AML-193 (cell line): ENCODE results near the gene KLHL11.

Experiments
- DNase-seq, 2 experiments: peaks; one replicate each; lab custom pipeline; 2025; lab: John Stamatoyannopoulos, UW

The KLHL11 gene, protein sequence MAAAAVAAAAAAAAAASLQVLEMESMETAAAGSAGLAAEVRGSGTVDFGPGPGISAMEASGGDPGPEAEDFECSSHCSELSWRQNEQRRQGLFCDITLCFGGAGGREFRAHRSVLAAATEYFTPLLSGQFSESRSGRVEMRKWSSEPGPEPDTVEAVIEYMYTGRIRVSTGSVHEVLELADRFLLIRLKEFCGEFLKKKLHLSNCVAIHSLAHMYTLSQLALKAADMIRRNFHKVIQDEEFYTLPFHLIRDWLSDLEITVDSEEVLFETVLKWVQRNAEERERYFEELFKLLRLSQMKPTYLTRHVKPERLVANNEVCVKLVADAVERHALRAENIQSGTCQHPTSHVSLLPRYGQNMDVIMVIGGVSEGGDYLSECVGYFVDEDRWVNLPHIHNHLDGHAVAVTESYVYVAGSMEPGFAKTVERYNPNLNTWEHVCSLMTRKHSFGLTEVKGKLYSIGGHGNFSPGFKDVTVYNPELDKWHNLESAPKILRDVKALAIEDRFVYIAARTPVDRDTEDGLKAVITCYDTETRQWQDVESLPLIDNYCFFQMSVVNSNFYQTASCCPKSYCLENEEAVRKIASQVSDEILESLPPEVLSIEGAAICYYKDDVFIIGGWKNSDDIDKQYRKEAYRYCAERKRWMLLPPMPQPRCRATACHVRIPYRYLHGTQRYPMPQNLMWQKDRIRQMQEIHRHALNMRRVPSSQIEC

DNA sequence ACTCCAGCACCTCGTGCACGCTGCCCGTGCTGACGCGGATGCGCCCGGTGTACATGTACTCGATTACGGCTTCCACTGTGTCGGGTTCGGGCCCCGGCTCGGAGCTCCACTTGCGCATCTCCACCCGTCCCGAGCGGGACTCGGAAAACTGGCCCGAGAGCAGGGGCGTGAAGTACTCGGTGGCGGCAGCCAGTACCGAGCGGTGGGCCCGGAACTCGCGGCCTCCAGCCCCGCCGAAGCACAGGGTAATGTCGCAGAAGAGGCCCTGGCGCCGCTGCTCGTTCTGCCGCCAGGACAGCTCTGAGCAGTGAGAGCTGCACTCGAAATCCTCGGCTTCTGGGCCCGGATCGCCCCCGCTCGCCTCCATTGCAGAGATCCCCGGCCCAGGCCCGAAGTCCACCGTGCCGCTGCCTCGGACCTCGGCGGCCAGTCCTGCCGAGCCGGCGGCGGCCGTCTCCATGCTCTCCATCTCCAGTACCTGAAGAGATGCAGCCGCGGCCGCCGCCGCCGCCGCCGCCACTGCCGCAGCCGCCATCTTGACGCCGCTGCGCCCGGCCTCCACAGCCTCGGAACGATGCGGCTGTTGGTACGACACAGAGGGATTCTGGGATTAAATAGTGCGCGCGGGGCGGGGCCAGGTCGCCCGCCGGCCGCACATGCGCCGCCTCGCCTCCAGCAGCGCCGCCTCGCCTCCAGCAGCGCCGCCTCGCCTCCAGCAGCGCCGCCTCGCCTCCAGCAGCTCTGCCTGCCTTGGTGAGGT is at the start of gene KLHL11:
Gene KLHL11, minus strand, starts transcription at position 588 of the 760 bp plus-strand sequence. Its CDS starts 53 bp downstream, at position 535.
- DNase-seq, result peak; percentile 90 to 96

DNA sequence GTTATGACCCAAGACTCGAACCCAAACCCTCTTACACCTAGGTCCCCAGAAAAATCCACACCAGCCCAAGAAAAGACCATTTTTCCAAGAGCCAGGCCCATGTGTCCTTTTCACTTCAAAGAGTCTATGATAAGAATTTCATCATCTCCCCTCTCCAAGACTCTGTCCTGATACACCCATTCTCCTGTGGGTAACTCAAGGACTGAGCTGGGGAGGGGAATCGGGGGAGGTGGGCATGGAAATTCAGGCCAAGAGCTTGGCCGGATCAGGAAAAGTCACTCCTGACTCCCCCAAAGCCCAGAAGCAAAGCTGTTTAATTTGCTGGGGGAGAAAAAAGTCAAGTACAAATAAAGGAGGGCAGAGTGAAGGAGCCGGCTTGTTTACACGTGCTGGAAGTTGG is 49.8 kb upstream of the KLHL11 start:
- DNase-seq, result no peak

DNA sequence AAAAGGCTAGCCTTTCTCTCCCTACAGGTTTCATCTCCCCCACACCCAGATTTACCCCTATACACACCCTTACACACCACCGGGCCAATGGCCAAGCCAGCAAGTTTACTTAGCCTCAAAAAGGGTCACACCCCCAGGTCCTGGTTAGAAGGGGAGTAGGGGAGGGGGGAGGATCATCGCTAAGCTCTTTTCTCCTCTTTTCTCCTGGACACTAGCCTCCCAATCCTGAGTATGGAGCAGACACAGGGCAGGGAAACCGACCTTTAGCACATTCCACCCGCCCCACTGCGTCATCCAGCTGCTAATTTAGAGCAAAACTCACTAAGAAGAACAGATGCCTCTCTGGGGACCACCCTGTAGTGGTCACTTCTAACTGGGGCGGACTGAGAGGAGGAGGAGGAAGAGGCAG is 49.1 kb upstream of the KLHL11 start:
- no peak for DNase-seq

DNA sequence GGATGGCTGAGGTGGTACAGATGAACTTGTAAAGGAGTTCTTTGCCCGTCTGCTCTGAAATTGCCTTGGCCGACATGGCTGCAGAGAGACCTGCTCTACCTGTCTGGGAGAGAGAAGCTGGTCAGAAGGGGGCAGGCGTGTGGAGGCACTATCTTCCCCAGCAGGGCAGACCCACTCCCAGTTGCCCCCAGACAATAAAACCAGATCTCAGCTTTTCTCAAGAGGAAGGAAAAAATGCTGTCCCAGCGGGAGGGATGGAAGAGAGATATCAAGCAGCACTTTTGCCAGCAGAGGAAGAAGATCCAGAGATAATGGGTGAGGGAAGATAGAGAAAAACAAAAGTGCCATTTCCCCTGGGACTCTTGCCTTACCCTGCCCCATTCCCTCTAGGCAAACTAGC is 48.6 kb upstream of the KLHL11 start:
- no peak for DNase-seq

DNA sequence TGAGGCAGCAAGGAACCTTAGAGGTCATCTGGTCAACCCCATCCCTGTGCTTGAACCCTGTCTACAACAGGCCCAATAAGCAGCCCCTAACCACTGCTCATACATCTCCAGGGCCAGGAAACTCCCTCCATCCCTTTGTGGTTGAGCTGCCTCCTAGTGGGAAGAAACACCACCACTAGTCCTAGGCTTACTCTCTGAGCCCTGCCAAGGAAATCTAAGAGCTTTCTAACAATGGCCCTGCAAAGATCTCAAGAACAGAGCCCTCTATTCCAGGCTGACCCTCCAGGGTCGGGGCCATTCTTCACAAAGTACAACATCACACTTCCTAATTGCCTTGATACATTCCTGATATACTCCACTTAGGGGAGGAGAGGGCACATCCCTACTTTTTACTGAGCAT is 47.7 kb upstream of the KLHL11 start:
- DNase-seq, result no peak

DNA sequence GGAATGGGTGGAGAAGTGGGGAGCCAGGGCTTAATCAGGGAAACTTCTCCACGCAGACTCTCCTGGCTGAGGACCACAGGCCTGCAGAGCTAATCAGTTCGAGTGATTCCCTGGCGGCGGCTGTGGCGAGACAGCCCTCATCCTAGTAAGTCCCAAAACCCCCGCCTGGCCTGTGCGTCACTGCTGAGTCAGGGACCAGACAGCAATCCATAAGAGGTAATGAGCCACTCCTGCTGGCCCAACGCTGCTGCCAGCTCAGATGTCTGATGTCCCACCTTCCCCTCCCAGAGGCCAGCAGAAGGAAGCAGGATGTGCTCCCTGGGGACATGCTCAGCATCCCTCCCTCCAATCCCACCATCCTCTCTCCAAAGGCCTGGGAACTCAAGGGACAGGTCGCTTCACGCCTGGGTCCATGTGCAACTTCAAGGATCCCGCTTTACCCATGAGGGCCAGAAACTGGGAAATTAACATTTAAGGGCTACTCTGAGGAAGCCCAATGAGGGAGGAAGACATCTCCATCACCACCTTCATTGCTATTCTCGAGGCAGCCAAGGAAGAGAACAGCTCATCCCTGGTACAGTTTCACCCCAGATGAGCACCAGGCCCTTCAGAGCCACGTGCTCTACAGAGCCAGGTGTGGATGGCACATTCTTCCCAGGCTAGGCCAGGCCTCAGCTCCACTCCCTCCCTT is 45.6 kb upstream of the KLHL11 start:
- DNase-seq, result no peak

DNA sequence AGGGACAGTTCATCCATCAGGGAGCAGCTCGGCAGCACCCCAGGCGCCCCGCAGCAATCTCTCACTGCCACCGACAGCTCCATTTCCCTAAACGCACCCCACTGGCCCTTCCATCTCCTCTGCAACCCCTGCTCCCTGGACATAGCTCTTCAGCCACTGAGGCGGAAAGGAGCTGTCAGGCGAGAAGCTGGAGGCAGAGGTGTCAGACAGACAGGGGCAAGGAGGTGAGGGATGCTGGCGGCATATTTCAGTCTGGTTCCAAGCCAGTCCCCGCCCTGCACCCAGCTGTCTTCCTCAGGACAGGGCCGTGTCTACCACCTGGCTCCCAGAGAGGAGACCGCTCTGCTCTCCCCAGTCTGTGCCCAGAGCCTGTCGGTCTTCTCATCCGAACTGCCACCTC is 43.9 kb upstream of the KLHL11 start:
- no peak for DNase-seq

DNA sequence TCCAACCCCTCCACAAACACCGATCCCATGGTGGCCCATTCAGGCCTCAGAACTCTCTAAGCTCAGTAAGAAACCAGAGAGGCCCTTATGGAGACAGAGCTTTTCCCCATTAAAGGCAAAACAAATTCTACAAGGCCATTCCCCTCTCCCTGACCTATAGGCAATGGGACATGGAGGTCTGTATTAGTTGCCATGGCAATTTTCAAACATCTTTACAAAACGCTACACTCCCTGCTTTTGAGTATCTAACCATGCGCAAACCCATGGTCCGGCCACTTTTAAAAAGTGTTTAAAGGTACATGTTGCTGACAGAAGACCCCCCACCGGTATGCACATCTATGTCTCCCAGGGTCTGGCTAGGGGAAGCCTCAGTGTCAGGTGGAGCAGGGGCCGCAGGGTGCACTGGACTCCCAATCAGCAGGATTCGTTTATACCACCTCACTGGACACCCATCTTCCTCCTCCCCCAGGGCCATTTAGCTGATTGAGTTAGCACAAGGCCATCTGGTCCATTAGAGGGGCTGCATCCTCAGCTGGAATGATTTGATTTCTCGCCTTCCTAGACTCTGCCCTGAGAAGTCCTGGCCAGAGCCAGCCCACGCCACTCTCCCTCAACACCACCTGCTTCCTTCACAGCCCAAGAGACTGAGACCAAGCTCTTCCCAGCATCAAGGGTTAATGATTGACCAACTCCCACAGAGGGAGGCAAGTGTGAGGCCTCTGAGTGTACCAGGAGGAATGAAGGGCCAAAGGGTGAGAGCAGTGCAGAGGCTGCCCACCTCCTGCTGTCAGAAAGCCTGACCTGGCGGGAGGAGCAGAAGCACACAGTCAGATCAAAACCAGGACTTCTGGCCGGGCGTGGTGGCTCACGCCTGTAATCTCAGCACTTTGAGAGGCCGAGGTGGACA is 42.7 kb upstream of the KLHL11 start:
- DNase-seq, result no peak

DNA sequence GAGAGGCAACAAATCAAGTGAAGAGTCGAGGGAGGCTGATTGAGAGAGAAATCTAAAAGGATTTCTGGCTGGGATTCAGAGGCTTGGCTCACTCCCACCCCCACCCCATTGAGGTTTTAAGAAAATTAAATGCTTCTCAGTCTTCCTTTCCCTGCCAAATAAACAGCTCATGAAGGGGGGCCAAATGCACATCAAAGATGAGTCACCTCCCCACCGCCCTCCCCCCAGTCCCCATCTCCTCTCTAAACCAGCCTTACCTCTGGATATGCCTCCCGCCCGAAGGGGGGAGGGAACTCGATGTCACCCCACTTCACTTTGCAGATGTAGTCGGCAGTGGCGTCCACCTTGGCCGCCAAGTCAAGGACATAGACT is 41.9 kb upstream of the KLHL11 start:
- no peak for DNase-seq

DNA sequence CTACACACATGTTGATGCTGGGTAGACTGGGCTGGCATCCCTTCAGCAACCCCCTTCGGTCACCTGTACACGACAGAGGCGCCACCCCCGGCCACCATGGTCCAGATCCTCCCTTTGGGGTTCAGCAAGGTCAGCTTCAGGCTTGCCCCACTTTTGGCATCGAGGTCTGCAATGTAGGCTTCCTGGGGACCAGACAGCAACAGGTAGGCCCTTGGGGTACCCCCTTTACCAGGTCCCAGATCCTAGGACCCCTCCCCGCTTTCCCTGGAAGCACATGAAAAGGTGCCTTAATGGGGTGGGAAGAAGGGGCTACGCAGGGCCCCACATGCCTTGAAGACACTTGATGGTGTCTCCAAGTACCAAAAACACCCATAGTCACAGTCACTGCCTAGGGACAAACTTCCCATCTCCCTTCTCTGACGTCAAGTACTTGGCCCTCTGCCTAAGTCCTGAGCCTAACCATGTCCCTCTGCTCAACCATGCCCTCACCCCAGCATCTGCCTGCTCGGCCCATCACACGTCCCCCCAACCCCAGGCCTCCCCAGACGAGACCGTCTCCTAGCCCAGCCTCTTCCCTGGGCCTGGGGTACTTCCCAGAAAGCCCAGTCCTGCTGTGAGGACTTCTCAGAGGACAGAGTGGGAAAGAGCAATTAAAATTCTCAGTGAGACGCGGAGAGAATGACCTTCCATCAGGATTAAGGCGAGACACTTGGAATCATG is 41.4 kb upstream of the KLHL11 start:
- no peak for DNase-seq

DNA sequence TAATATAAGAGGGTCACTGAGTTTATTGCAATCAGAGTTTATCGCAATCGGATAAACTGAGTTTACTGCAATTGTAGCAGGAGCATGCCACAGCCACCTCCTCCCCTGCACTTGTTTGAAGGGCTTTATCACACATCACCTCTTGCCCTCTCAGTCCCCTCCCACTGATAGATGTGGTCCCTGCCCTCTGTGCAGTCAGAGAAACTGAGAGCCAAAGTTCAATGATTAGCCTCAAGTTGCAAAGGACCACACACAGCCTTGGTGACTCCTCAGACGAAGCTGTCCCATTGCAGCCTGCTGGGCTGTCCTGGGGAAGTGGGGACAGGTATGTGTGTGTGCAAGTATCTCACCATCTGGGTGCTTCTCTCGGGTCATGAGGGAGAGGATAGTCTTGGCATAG is 39.9 kb upstream of the KLHL11 start:
- no peak for DNase-seq

DNA sequence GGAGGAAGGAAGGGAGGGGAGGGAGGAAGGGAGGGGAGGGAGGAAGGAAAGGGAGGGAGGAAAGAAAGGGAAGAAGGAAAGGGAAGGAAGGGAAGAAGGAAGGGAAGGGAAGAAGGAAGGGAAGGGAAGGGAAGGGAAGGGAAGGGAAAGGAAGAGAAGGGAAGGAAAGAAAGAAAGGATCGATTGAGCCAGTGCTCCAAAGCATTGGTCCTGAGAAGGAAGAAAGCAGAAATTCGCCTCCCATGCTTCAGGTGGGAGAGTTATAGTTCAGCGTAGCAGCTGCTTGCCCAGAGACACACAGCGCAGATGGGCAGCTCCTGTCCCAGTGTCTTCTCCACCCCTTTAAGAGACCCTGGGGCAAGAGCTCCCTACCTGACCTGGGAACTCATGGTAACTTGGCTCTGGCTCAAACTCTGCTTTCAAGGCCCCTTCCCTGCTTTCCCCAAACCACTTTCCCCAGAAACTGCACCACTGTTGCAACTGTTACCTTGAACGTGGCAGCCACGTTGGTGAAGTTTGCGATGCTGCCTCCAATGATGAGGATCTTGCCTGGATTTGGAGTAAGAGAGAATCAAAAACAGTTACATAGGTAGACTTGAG is 39.1 kb upstream of the KLHL11 start:
- DNase-seq, result no peak

DNA sequence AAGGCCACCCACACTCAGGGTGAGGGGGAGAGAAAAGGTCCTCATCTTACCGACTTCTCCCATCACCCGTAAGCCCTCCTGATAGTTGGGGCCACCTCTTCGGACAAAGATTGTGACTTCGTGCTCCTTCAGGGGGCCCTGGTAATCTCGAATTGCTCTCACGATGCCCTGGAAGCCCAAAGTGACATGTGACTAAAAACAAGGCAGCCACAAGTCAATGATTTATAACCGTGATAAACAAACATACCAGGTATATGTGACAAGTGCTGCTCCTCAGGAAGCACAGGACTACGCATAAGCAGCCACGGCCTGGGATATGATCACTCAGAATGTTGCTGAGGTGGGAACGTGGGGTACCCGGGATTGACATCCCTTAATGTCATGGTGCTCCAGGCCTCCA is 36.4 kb upstream of the KLHL11 start:
- DNase-seq, result no peak

DNA sequence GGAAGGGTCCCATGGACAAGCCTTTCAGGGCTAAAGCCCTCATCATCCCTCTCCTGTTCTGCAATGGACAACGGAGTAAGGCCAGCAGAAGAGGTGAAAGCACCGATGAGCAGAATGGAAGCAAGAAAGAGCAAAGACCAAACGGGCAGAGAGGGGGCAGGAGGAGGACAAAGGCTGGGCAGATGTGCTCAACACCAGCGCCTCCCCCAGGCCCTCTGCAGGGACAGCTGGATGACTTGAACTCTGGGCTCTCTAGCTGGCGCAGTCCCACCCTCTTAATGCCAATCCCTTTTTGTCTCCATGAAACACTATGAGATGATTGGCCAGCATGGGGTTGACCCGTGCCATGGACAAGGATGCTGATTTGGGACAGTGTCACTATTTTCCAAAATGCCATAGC is 31.5 kb upstream of the KLHL11 start:
- DNase-seq, result no peak

DNA sequence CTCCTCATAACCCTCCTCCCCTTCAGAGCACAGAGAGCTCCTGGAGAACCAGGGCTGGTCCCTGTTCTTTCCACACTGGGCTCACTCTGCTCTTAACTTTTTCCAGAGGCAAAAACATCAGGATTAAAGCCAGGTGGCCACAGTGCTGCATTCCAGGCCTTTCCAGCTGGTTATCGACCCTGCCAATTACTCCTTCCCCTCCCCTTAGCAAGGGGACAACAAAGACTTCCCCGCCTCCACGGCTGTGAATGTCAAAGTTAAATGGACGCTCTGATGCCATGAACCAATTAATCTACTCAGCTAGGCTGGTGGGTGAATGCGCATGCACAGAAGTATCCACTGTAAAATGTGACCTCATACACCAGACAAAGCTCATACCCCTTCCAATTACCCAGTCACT is 30.4 kb upstream of the KLHL11 start:
- no peak for DNase-seq

DNA sequence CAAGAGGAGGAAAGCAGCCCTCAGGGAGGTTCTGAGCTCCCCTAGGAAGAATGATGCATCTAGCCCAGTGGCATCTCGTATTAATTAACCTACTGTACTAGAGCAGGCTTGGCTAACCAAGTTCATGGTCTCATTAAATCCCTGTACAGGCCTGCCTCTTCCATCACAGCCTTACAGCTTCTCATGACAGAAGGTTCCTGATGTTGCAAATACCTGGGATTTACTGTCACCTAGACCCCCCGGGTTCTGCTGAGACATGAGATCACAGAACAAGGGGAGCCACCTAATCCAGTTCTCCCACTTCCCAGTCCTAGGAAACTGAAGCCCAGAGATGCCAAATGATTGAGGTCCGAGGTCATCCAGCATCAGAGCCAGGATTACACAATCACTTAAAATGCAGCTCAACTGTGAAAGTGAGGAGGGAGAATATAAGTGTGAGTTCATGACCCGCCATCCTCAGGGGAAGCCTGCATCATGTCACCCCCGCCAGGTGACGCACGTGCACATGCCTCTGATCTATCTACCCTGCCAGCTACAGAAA is 29.6 kb upstream of the KLHL11 start:
- DNase-seq, result no peak

DNA sequence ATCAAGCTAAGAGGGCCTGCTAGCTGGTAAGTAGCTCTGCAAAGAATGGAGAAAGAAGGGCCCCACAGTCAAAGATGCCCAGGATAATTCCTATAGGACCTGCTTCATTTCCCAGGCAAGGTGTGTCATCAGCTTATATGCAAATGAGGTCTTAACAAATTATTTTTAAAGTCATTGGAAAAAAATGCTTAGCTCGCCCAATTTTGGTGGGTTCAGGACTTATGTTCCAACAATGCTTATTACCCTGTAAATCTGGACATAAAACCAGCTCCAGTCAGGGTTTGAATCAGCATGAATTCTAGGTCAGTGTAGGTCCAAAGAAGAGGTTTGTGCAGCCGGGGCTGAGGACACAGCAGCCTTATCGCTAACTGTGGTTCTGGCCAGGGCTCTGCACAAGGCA is 28.2 kb upstream of the KLHL11 start:
- DNase-seq, result no peak

DNA sequence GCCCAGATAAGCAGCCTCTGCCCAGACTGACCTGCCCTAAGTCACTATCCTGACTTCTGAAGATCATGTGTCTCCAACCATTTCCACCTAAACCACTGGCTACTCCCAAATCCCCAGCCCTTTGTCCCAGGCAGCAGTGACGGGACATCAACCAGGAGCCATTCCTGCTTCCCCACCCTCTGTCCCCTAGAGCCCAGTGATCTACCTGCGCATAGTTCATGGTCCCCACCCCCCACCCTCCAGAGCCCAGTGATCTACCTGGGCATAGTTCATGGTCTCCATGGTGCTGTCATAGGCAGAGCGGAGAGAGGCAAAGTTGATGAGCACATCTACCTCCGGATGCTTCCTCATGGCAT is 26.8 kb upstream of the KLHL11 start:
- DNase-seq, result no peak

DNA sequence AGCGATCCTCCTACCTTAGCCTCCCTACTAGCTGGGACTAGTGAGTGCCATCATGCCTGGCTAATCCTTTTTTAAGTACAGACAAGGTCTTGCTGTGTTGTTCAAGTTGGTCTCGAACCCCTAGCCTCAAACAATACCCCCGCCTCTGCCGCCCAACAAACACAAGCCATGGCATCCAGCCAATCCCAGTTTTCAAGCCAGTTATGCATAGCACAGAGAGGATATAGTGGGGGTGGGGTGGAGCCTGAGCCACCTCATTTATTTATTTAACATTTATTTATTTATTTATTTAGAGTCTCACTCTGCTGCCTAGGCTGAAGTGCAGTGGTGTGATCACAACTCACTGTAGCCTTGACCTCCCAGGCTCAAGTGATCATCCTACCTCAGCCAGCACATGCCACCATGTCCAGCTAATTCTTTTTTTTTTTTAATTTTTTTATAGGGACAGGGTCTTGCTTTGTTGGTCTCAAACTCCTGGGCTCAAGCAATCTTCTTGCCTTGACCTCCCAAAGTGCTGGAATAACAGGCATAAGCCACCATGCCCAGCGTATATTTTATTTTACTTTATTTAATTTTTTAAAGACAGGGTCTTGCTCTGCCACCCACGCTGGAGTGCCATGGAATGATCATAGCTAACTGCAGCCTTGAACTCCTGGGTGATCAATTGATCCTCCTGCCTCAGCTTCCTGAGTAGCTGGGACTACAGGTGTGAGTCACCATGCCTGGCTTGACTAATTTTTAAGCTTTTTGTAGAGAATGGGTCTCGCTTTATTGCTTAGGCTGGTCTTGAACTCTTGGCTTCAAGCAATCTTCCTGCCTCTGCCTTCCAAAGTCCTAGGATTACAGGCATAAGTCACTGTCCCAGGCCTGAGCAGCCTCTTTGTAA is 26.2 kb upstream of the KLHL11 start:
- DNase-seq, result no peak
